Lung (tissue), 12 donors: ENCODE data around the gene C17orf50. TPM values are rescaled to one million over a fixed set of nuclear protein-coding genes. Genes with fewer than 3 reads are reported as not detected.
A peak's percentile ranks its signal among the peaks of the same experiment; 100 is the strongest.

Source experiments
- ATAC-seq: fragments of 200-7000 bp; cut with Tn5 transposase; one replicate; pipeline ENCODE4 v1.9.1; 2020; ENCODE audit warnings: moderate number of reproducible peaks; ENCODE audit not compliant: insufficient read depth, low FRiP score
- DNase-seq, 3 donors: peaks; one replicate each; pipeline ENCODE4 v3.0.0-alpha.2; 2013 to 2017
- H3K27ac ChIP-seq, 2 donors: one replicate each; pipeline ENCODE4 v1.5.1; 2013; ENCODE audit warnings: mild to moderate bottlenecking in 2 of 2, moderate library complexity in 2 of 2, control low read depth in 1 of 2, inconsistent platforms in 1 of 2, low read depth in 1 of 2, low read length in 1 of 2
- H3K27me3 ChIP-seq, 3 donors: one replicate each; pipeline ENCODE4 v1.5.1; 2013; ENCODE audit warnings: low read length in 2 of 3; ENCODE audit not compliant: control insufficient read depth in 3 of 3, insufficient read depth in 3 of 3
- H3K36me3 ChIP-seq, 4 donors: one replicate each; pipeline ENCODE4 v1.5.1; 2013; ENCODE audit warnings: low read length in 4 of 4, mild to moderate bottlenecking in 1 of 4, moderate library complexity in 1 of 4; ENCODE audit not compliant: control insufficient read depth in 4 of 4, insufficient read depth in 4 of 4
- H3K4me1 ChIP-seq, 5 donors: one replicate each; pipeline ENCODE4 v1.5.1; 2013; ENCODE audit warnings: low read length in 5 of 5, mild to moderate bottlenecking in 2 of 5, moderate library complexity in 1 of 5; ENCODE audit not compliant: control insufficient read depth in 5 of 5, insufficient read depth in 5 of 5
- H3K4me3 ChIP-seq: one replicate; pipeline ENCODE4 v1.5.1; 2013; ENCODE audit warnings: mild to moderate bottlenecking, control low read depth, moderate library complexity
- H3K9ac ChIP-seq, 2 donors: one replicate each; pipeline ENCODE4 v1.5.1; 2013; ENCODE audit warnings: low read length in 2 of 2, control low read depth in 1 of 2; ENCODE audit not compliant: insufficient read depth in 1 of 2
- H3K9me3 ChIP-seq, 4 donors: one replicate each; pipeline ENCODE4 v1.5.1; 2013; ENCODE audit warnings: low read length in 3 of 4, mild to moderate bottlenecking in 1 of 4, moderate library complexity in 1 of 4; ENCODE audit not compliant: control insufficient read depth in 4 of 4, insufficient read depth in 3 of 4
- CTCF ChIP-seq: IDR thresholded peaks from 2 replicates; pipeline ENCODE4 v1.5.1; 2012; ENCODE audit warnings: mild to moderate bottlenecking; ENCODE audit errors: control extremely low read depth, extremely low read depth
- WGBS, 2 donors: extraction: QIAGEN DNeasy Blood & Tissue Kit; methylation state at CpG; one replicate each; pipeline ENCODE4 v1.1.7; 2013; 5-methylcytosine and 5-hydroxymethylcytosine counted together
- polyA plus RNA-seq, 2 donors: library from polyadenylated mRNA; stranded (reverse); fragments of 200-250 nt; gene quantifications; one replicate each; pipeline ENCODE4 v1.2.1, GENCODE V29; 2013
- total RNA-seq, 2 donors: library from RNA; depleted of rRNA in 1 of 2; stranded (reverse); fragments of >200 nt in 1 of 2; gene quantifications; one replicate each; pipeline ENCODE4 v1.2.1, GENCODE V29; 2014 to 2021
- donor health status: control.
- donor health status: control.
- donor health status: Bipolar disorder and iron deficiency.
- donor health status: healthy.
- donor health status: DM: yes; HTN: yes; CAD: no.

Gene C17orf50
- total and polyA plus RNA-seq, 4 donors = 0.18 to 0.40 (median 0.26) TPM; not detected in 1

- peaks cover 0 to 18% (median 13%) of the 10 kb centered on the region in 5 donors for H3K4me1 ChIP-seq
- no peaks in the 10 kb centered on the region for H3K9me3 ChIP-seq
- no peak overlapping the region for H3K4me3 ChIP-seq
- H3K36me3 ChIP-seq = peaks cover 18 to 37% (median 22%) of the 10 kb centered on the region in 4 donors
- no peak overlapping the region for H3K9ac ChIP-seq
- ATAC-seq (no peak), DNase-seq (no peak)
- H3K27me3 ChIP-seq = no peaks in the 10 kb centered on the region
- no peak for TF ChIP-seq CTCF
- H3K27ac ChIP-seq = no peak overlapping the region
- WGBS, 2 donors = 94 to 95% methylated on average over 4 of the region's 4 CpGs
These were observed 35.6 kb upstream of the C17orf50 start for GRCh38 chr17:35725058-35725457.

GRCh38 chr17:35725802-35726126, 34.9 kb upstream of the C17orf50 start:
- Histone ChIP-seq H3K27ac (no peak overlapping the region), H3K9ac (no peak overlapping the region), H3K4me1 (peaks cover 0 to 18% (median 13%) of the 10 kb centered on the region in 5 donors), H3K36me3 (peaks cover 17 to 37% (median 22%) of the 10 kb centered on the region in 4 donors), H3K27me3 (no peaks in the 10 kb centered on the region), H3K9me3 (no peaks in the 10 kb centered on the region), H3K4me3 (no peak overlapping the region)
- 64 to 83% methylated on average over 2 of the region's 2 CpGs for WGBS, 2 donors
- TF ChIP-seq CTCF = no peak
- no peak for ATAC-seq
- DNase-seq = no peak

- peaks cover 3 to 22% (median 18%) of the 10 kb centered on the region in 5 donors for H3K4me1 ChIP-seq
- WGBS, 2 donors = 55 to 63% methylated on average over 6 of the region's 6 CpGs
- H3K9ac ChIP-seq = no peak overlapping the region
- no peak for ATAC-seq
- no peak for TF ChIP-seq CTCF
- DNase-seq = peak; percentile 74 to 78 (median 76)
- no peak overlapping the region for H3K27ac ChIP-seq
- no peaks in the 10 kb centered on the region for H3K9me3 ChIP-seq
- peaks cover 17 to 36% (median 22%) of the 10 kb centered on the region in 4 donors for H3K36me3 ChIP-seq
- no peak overlapping the region for H3K4me3 ChIP-seq
- no peaks in the 10 kb centered on the region for H3K27me3 ChIP-seq
These were observed 34.3 kb upstream of the C17orf50 start for GRCh38 chr17:35726127-35726952.
